IMR-90 (cell line): ENCODE data around the gene GPC5.

Source experiments
- POLR2A ChIP-seq: IDR thresholded peaks from 2 replicates; pipeline ENCODE4 v1.6.1; 2012; ENCODE audit warnings: mild to moderate bottlenecking, low read depth, low read length
- TF ChIP-seq, protein P1 (sequence below): conservative IDR thresholded peaks from 2 replicates; pipeline ENCODE4 v1.5.1; 2012; ENCODE audit warnings: mild to moderate bottlenecking, low read depth, low read length, improper control_type of control experiment

DNA sequence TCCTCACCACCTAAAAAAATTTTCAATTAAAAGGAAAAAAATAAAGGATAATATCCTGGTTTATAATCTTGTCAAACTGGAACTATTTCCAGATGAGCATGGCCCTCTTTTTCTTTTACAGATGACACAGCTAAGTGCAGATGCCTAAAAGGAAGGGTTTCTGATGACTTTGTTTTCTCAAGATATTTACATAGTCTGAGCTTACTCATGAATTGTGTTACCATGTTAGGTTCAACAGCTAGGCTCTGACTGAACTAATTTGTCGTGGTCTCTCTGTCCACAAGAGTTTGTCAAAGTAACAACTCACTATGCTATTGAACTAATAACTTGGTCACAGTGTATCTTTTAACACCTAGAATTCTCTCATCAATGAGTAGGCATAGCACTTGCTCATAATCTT is 780.8 kb downstream of the GPC5 start:
- TF ChIP-seq, protein P1, sequence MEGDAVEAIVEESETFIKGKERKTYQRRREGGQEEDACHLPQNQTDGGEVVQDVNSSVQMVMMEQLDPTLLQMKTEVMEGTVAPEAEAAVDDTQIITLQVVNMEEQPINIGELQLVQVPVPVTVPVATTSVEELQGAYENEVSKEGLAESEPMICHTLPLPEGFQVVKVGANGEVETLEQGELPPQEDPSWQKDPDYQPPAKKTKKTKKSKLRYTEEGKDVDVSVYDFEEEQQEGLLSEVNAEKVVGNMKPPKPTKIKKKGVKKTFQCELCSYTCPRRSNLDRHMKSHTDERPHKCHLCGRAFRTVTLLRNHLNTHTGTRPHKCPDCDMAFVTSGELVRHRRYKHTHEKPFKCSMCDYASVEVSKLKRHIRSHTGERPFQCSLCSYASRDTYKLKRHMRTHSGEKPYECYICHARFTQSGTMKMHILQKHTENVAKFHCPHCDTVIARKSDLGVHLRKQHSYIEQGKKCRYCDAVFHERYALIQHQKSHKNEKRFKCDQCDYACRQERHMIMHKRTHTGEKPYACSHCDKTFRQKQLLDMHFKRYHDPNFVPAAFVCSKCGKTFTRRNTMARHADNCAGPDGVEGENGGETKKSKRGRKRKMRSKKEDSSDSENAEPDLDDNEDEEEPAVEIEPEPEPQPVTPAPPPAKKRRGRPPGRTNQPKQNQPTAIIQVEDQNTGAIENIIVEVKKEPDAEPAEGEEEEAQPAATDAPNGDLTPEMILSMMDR, result no peak
- TF ChIP-seq POLR2A, result no peak
